Heart left ventricle (tissue), 16 donors: ENCODE measurements around the gene OAS2. TPM values are rescaled to one million over a fixed set of nuclear protein-coding genes. Genes with fewer than 3 reads are reported as not detected.

Experiments
- ATAC-seq, 4 donors: fragments of 200-7000 bp; cut with Tn5 transposase; one replicate each; pipeline ENCODE4 v1.9.1; 2020 to 2022; ENCODE audit warnings: moderate library complexity in 4 of 4, mild to moderate bottlenecking in 3 of 4, moderate number of reproducible peaks in 1 of 4
- DNase-seq, 5 donors: peaks; one replicate each; pipeline ENCODE4 v3.0.0-alpha.2; 2020
- H3K27ac ChIP-seq, 12 donors: fragments of 200-600 bp; sonication (generic) in 4 of 12; one replicate each; pipeline versions ENCODE4 v1.5.0 to v1.8.0; 2016 to 2022; ENCODE audit warnings: mild to moderate bottlenecking in 2 of 12
- H3K27me3 ChIP-seq, 9 donors: fragments of 200-600 bp; sonication (generic) in 2 of 9; one replicate each; pipeline versions ENCODE4 v1.5.1 to v1.8.0; 2016 to 2022; ENCODE audit warnings: mild to moderate bottlenecking in 3 of 9
- H3K36me3 ChIP-seq, 9 donors: fragments of 200-600 bp; sonication (generic) in 2 of 9; one replicate each; pipeline versions ENCODE4 v1.5.0 to v1.8.0; 2018 to 2022; ENCODE audit warnings: mild to moderate bottlenecking in 2 of 9
- H3K4me1 ChIP-seq, 12 donors: fragments of 200-600 bp; sonication (generic) in 4 of 12; one replicate each; pipeline versions ENCODE4 v1.5.0 to v1.8.0; 2016 to 2022; ENCODE audit warnings: mild to moderate bottlenecking in 3 of 12
- H3K4me3 ChIP-seq, 12 donors: fragments of 200-600 bp; sonication (generic) in 4 of 12; one replicate each; pipeline versions ENCODE4 v1.5.0 to v1.8.0; 2017 to 2022; ENCODE audit warnings: mild to moderate bottlenecking in 9 of 12, moderate library complexity in 4 of 12
- H3K9me3 ChIP-seq, 12 donors: fragments of 200-600 bp; sonication (generic) in 4 of 12; one replicate each; pipeline versions ENCODE4 v1.5.0 to v1.8.0; 2016 to 2022; ENCODE audit warnings: mild to moderate bottlenecking in 1 of 12
- CTCF ChIP-seq, 12 donors: fragments of 200-600 bp; sonication (generic) in 4 of 12; IDR thresholded peaks; one replicate each; pipeline versions ENCODE4 v1.5.0 to v1.8.0; 2018 to 2022; ENCODE audit warnings: antibody characterized with exemption in 12 of 12, mild to moderate bottlenecking in 5 of 12
- POLR2A ChIP-seq, 2 donors: fragments of 450-650 bp; IDR thresholded peaks; one replicate each; pipeline ENCODE4 v1.6.1; 2017; ENCODE audit warnings: antibody characterized with exemption in 2 of 2, mild to moderate bottlenecking in 2 of 2, moderate library complexity in 2 of 2
- whole genome bisulfite sequencing, 4 donors: extraction: QIAGEN DNeasy Blood & Tissue Kit in 2 of 4; methylation state at CpG; one replicate each; pipeline versions ENCODE4 v1.1.5 to v1.1.7; 2013 to 2018; 5-methylcytosine and 5-hydroxymethylcytosine counted together
- intact Hi-C, 10 donors: fragments of 100-400 bp; cut with DNase I; formaldehyde crosslinking; loops; one replicate each; pipeline versions ENCODE4 v1.11.1 to v1.14.2; 2022
- polyA plus RNA-seq, 2 donors: library from polyadenylated mRNA; stranded (reverse); fragments of 200-250 nt; gene quantifications; one replicate each; pipeline ENCODE4 v1.2.3, GENCODE V29; 2013
- total RNA-seq, 9 donors: library from RNA; depleted of rRNA in 2 of 9; stranded (reverse); fragments of >200 nt in 2 of 9; fragmentation: NEBNext Ultra II Directional in 3 of 9; extraction: Animal tissue kit (Norgen Biotek cat#: 25700) in 3 of 9; gene quantifications; one replicate each; pipeline versions ENCODE4 v1.1.0 to v1.2.4, GENCODE V29; 2016 to 2023
- donor health status: ischemic (EF 13 %, LVEDD 7.1; RV severe dilation, severe dysfunction).
- donor health status: healthy with polysubstance abuse.
- donor health status: DM: no; HTN: yes; CAD: no.
- donor health status: DM: no; HTN: no; CAD: no.
- donor health status: ischemic (EF 25% LVEDD 6.9; RV normal size, moderate dysfunction).
- donor health status: ischemic (EF 25% LVEDD 5.7; RV mildly dilated, moderate dysfunction).
- donor health status: healthy.
- donor health status: DM: yes; HTN: yes; CAD: no.
- donor health status: ischemic (EF 35%, LVEDD 5.7; RV mildly dilated, moderate dysfunction).
- donor health status: nonischemic (EF 11% LVEDD 7.7; RV severe dilation, severe dysfunction).
- donor health status: DM: yes; HTN: yes; CAD: no.
- donor health status: PGD.
- donor health status: ischemic (EF 29% LVEDD 5.4; RV normal size, mild dysfunction).
- donor health status: nonischemic (EF 23%, LVEDD 6.1; RV moderate dilation, normal function).

OAS2 gene
- total and polyA plus RNA-seq, 11 donors: 3.8 to 46.1 (median 7.3) TPM

GRCh38 chr12:112969547-112970306 lies 8.6 kb upstream of the OAS2 start:
- Histone ChIP-seq H3K36me3 (peaks cover 0 to 64% (median 39%) of the 10 kb centered on the region in 9 donors), H3K27me3 (no peaks in the 10 kb centered on the region), H3K4me1 (peaks cover 0 to 14% (median 0%) of the 10 kb centered on the region in 12 donors), H3K4me3 (no peak overlapping the region), H3K27ac (no peak overlapping the region), H3K9me3 (no peaks in the 10 kb centered on the region)
- no peak for DNase-seq
- intact Hi-C loops: loop anchor here in 1 of 10 donors (10.0 kb wide), 1 partner anchor 65 kb away; the partner anchor contains the start of gene OAS1
- 89 to 95% (median 93%) methylated on average over 8 of the region's 8 CpGs for WGBS, 4 donors
- TF ChIP-seq CTCF (IDR thresholded peaks at IDR 0.05) (no peak), POLR2A (IDR thresholded peaks at IDR 0.05) (no peak)
- ATAC-seq: no peak

DNA sequence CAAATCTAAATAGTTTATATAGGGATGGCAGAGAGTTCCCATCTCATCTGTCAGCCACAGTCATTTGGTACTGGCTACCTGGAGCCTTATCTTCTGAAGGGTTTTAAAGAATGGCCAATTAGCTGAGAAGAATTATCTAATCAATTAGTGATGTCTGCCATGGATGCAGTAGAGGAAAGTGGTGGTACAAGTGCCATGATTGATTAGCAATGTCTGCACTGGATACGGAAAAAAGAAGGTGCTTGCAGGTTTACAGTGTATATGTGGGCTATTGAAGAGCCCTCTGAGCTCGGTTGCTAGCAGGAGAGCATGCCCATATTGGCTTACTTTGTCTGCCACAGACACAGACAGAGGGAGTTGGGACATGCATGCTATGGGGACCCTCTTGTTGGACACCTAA lies 7.9 kb upstream of the OAS2 start:
- Histone ChIP-seq H3K4me1 (peaks cover 0 to 14% (median 0%) of the 10 kb centered on the region in 12 donors), H3K27ac (peak overlapping the region in 2 of 12 donors; percentile 9 to 21), H3K4me3 (no peak overlapping the region), H3K27me3 (no peaks in the 10 kb centered on the region), H3K36me3 (peaks cover 0 to 57% (median 34%) of the 10 kb centered on the region in 9 donors), H3K9me3 (no peaks in the 10 kb centered on the region)
- WGBS, 4 donors: 80 to 91% (median 86%) methylated on average over 2 of the region's 2 CpGs
- intact Hi-C loops: loop anchor here in 1 of 10 donors (10.0 kb wide), 1 partner anchor 66 kb away; the partner anchor contains the start of gene OAS1
- no peak for TF ChIP-seq POLR2A (IDR thresholded peaks at IDR 0.05)
- no peak for TF ChIP-seq CTCF (IDR thresholded peaks at IDR 0.05)
- DNase-seq (no peak), ATAC-seq (no peak)

DNA sequence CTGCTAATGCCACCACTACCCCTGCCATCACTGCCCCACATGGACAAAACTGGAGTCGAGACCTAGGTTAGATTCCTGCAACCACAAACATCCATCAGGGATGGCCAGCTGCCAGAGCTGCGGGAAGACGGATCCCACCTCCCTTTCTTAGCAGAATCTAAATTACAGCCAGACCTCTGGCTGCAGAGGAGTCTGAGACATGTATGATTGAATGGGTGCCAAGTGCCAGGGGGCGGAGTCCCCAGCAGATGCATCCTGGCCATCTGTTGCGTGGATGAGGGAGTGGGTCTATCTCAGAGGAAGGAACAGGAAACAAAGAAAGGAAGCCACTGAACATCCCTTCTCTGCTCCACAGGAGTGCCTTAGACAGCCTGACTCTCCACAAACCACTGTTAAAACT lies 7.1 kb upstream of the OAS2 start:
- Histone ChIP-seq H3K9me3 (no peaks in the 10 kb centered on the region), H3K4me1 (peaks cover 0 to 14% (median 0%) of the 10 kb centered on the region in 12 donors), H3K27ac (peak overlapping the region in 5 of 12 donors; percentile 9 to 74 (median 38)), H3K4me3 (no peak overlapping the region), H3K36me3 (peaks cover 0 to 48% (median 27%) of the 10 kb centered on the region in 9 donors), H3K27me3 (no peaks in the 10 kb centered on the region)
- ATAC-seq: peak in 3 of 4 donors; percentile 31 to 83 (median 31)
- intact Hi-C loops: loop anchor here in 1 of 10 donors (10.0 kb wide), 1 partner anchor 66 kb away; the partner anchor contains the start of gene OAS1
- WGBS, 4 donors: 41 to 50% (median 46%) methylated on average over 5 of the region's 5 CpGs
- TF ChIP-seq CTCF (IDR thresholded peaks at IDR 0.05): no peak
- no peak for TF ChIP-seq POLR2A (IDR thresholded peaks at IDR 0.05)
- DNase-seq: peak in 4 of 5 donors; percentile 26 to 49 (median 40)

DNA sequence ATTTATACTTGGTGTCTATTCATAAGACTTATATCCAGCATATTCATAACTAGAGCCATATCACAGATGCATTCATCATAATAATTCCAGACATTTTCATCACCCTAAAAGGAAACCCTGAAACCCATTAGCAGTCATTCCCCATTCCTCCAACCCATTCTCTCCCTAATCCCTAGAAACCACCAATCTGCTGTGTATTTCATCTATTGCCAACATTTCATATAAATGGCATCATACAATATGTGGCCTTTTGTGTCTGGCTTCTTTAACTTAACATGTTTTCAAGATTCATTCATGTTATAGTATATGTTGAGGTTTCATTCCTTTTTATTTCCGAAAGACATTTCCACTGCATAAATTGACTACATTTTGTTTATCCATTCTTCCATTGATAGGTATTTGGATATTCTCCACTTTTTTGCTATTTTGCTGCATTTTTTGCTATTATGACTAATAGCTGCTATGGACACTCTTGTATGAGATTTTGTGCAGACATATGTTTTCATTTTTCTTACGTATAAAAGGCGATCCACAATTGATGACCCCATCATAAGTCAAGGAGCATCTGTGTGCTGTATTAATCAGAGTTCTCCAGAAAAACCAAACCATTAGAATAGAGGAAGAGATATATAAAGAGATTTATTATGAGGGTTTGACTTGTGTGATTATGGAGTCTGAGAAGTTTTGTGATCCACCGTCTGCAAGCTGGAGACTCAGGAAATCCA lies 5.1 kb upstream of the OAS2 start:
- intact Hi-C loops: loop anchor here in 1 of 10 donors (10.0 kb wide), 1 partner anchor 68 kb away; the partner anchor contains the start of gene OAS1

More for the DNA sequence above, 5.1 kb upstream of the OAS2 start:
- Histone ChIP-seq H3K4me3 (no peak overlapping the region), H3K4me1 (peaks cover 0 to 22% (median 7%) of the 10 kb centered on the region in 12 donors), H3K36me3 (peaks cover 0 to 29% (median 9%) of the 10 kb centered on the region in 9 donors), H3K27ac (no peak overlapping the region), H3K9me3 (no peaks in the 10 kb centered on the region), H3K27me3 (no peaks in the 10 kb centered on the region)
- DNase-seq (no peak), ATAC-seq (no peak)
- 84 to 87% (median 86%) methylated on average over 4 of the region's 4 CpGs for WGBS, 4 donors
- TF ChIP-seq CTCF (IDR thresholded peaks at IDR 0.05) (no peak), POLR2A (IDR thresholded peaks at IDR 0.05) (no peak)
